ENCODE results near the gene ALS2.

Gene ALS2

GRCh38 chr2:201754717-201755415 lies 25.9 kb downstream of the ALS2 start:
- peak; percentile 28 for DNase-seq (ENCODE audit: low read depth in 2 of 2)

- no peak for DNase-seq (ENCODE audit: low read depth in 2 of 2)
Measured at GRCh38 chr2:201751566-201751965, 29.2 kb downstream of the ALS2 start.

GRCh38 chr2:201746551-201746950 lies 34.2 kb downstream of the ALS2 start:
- DNase-seq (ENCODE audit: low read depth in 2 of 2): no peak

GRCh38 chr2:201735486-201735885 lies 45.2 kb downstream of the ALS2 start:
- DNase-seq (ENCODE audit: low read depth in 2 of 2): no peak

- DNase-seq (ENCODE audit: low read depth in 2 of 2): no peak
Measured at GRCh38 chr2:201734111-201734510, 46.6 kb downstream of the ALS2 start.

GRCh38 chr2:201733544-201733943 lies 47.2 kb downstream of the ALS2 start:
- DNase-seq (ENCODE audit: low read depth in 2 of 2): no peak

GRCh38 chr2:201730651-201731285 lies 50.0 kb downstream of the ALS2 start:
- no peak for DNase-seq (ENCODE audit: low read depth in 2 of 2)

- no peak for DNase-seq (ENCODE audit: low read depth in 2 of 2)
Measured at GRCh38 chr2:201715459-201715858, 65.3 kb downstream of the ALS2 start.

GRCh38 chr2:201712726-201713125 lies 68.0 kb downstream of the ALS2 start:
- DNase-seq (ENCODE audit: low read depth in 2 of 2): no peak

GRCh38 chr2:201709747-201710146 lies 71.0 kb downstream of the ALS2 start:
- no peak for DNase-seq (ENCODE audit: low read depth in 2 of 2)

GRCh38 chr2:201709049-201709448 lies 71.7 kb downstream of the ALS2 start:
- DNase-seq (ENCODE audit: low read depth in 2 of 2): no peak

GRCh38 chr2:201707753-201708152 lies 73.0 kb downstream of the ALS2 start:
- peak; percentile 24 to 36 for DNase-seq (ENCODE audit: low read depth in 2 of 2)

- DNase-seq (ENCODE audit: low read depth in 2 of 2): no peak
Measured at GRCh38 chr2:201707142-201707541, 73.6 kb downstream of the ALS2 start.

- no peak for DNase-seq (ENCODE audit: low read depth in 2 of 2)
Measured at GRCh38 chr2:201704536-201704935, 76.2 kb downstream of the ALS2 start.

GRCh38 chr2:201701646-201702045 lies 79.1 kb downstream of the ALS2 start:
- DNase-seq (ENCODE audit: low read depth in 2 of 2): no peak

- DNase-seq (ENCODE audit: low read depth in 2 of 2): no peak
Measured at GRCh38 chr2:201699416-201699815, 81.3 kb downstream of the ALS2 start.

GRCh38 chr2:201698588-201699226 lies 82.0 kb downstream of the ALS2 start, which contains the start of gene MPP4:
TSS of gene MPP4 (minus strand) at chr2:201698644. CDS start at chr2:201693954, 4,690 bp downstream.
- DNase-seq (ENCODE audit: low read depth in 2 of 2): peak; percentile 55 to 59

GRCh38 chr2:201697899-201698298 lies 82.8 kb downstream of the ALS2 start:
- peak; percentile 51 to 63 for DNase-seq (ENCODE audit: low read depth in 2 of 2)

GRCh38 chr2:201696151-201696659 lies 84.5 kb downstream of the ALS2 start:
- peak; percentile 91 for DNase-seq (ENCODE audit: low read depth in 2 of 2)

GRCh38 chr2:201685156-201685555 lies 95.6 kb downstream of the ALS2 start:
- DNase-seq (ENCODE audit: low read depth in 2 of 2): no peak

- DNase-seq (ENCODE audit: low read depth in 2 of 2): no peak
Measured at GRCh38 chr2:201680743-201681142, 100.0 kb downstream of the ALS2 start.

- no peak for DNase-seq (ENCODE audit: low read depth in 2 of 2)
Measured at GRCh38 chr2:201678401-201678800, 102.3 kb downstream of the ALS2 start.

GRCh38 chr2:201675454-201675853 lies 105.3 kb downstream of the ALS2 start:
- no peak for DNase-seq (ENCODE audit: low read depth in 2 of 2)

Measured in fibroblast of skin of left biceps (primary cell).